OCI-LY3 (cell line): ENCODE results near the gene L3MBTL1.

Source experiments
- CTCF ChIP-seq: fragments of 200-600, 300-600 bp; sonication (generic); IDR thresholded peaks from 2 replicates; pipeline ENCODE4 v1.5.1; 2014; ENCODE audit warnings: antibody characterized with exemption, low read length, low read depth
- EZH2phosphoT487 ChIP-seq: fragments of 200-600 bp; shearing (Covaris generic); IDR thresholded peaks from 2 replicates; pipeline ENCODE4 v1.6.1; 2018; ENCODE audit warnings: antibody characterized with exemption, mixed run types, low read depth

GRCh38 chr20:43584448-43585136, 77.1 kb downstream of the L3MBTL1 start:
- no peak for TF ChIP-seq CTCF
- TF ChIP-seq EZH2phosphoT487, result no peak
